ENCODE data around the gene FN1.

Gene FN1

DNA sequence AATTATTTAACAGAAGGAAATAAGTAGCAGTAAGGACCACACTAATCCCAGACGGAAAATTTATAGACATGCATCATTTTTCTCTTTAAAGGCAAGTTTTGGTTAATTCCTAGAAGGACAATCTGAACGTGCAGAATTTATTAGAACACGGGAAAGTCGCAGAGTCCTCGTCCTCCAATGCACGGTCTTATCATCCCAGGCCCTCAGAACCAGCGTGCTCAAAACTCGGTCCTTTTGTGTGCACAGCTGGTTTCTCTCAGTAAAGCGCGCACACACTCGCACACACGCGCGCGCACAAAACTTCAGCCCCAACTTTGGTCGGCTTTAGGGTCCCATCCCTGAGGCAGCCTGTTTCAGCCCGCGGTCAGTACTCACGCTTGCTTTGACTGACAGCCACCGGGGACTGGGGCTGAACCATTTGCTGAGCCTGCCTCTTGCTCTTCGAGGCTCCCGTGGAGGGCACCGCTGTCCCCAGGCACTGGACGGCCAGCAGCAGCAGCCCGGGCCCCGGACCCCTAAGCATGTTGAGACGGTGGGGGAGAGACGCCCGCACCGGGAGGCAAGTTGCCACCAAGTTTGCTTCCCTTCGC, 493 bp downstream of the FN1 start:
- DNase-seq (ENCODE audit: low spot score) = no peak
- peak overlapping the region; percentile 42 for H3K4me3 Mint-ChIP-seq
- peaks cover 81% of the 10 kb centered on the region for H3K27me3 Mint-ChIP-seq (ENCODE audit: low read depth)

DNA sequence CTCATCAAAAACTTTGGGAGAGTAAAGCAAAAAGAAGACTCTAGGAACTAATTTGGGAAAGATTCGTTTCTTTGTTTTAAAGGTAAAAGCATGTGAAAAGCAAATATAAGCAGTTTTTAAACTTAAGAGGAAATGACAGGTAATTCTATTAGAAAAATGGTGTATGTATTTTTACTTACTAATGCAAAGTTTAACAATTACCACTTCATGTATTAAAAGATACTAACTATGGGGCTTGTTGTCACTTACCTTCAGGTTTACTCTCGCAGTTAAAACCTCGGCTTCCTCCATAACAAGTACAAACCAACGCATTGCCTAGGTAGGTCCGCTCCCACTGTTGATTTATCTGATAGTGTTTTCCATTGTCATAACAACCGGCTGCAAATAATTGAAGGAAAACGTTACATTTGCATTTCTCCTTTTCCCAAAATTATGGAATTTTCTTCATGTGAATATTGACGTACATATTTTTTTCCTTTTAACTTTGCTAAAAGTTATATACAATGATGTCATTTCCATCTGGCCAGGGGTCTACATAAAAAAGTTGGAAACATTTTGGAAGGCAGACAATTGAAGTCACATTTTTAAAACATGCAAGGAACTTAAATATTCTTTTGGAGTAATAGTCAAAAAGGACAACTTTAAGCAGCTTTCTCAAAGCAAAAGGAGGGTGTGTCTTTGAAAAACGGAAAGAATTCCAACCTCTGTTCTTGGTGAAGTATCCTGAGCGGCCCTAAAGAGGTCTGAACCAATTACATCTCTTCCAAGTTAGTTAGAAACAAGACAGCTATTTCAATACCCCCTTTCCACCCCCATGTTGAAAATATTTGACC, 1.2 kb downstream of the FN1 start:
- no peak for DNase-seq (ENCODE audit: low spot score)

More for the DNA sequence above, 493 bp downstream of the FN1 start:
- Mint-ChIP-seq H3K4me1 (ENCODE audit: low read depth) (peaks cover 15% of the 10 kb centered on the region), H3K9me3 (no peaks in the 10 kb centered on the region), H3K27ac (no peak overlapping the region), H3K36me3 (ENCODE audit: low read depth) (no peaks in the 10 kb centered on the region)

DNA sequence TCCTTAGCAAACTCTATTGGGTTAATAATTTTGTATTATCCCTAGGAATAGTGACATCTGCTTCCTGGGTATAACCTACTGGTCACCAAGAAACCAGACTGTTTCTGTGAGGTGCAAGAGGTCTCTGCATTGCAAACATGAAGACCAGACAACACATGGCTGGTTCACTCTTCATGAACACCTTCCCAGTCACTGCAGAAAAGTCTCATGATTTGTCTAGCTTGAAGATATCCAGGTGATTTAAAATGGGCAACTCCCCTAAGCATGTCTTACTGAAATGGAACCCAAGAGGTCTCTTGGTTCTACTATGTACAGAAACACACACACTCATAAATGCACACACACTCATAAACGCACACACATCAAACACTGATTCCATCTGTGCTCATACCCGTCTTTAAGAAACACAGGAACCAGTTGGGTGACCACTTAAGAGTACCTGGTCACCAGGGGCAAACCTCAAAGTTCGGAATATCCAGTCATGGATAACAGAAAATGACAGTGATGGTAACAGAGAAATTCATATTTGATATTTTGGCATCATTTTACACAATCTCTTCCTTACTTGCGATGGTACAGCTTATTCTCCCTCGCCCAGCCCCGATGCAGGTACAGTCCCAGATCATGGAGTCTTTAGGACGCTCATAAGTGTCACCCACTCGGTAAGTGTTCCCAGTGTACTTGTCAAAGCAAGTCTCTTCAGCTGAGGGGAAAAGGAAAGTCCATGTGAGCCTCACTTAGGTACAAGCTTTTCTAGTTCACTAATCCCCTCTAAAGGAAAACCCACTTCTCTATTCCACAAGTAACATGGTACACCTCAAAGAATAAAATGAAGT, 2.9 kb downstream of the FN1 start:
- Mint-ChIP-seq H3K4me3 (no peak overlapping the region), H3K4me1 (ENCODE audit: low read depth) (peaks cover 15% of the 10 kb centered on the region), H3K36me3 (ENCODE audit: low read depth) (no peaks in the 10 kb centered on the region), H3K9me3 (no peaks in the 10 kb centered on the region), H3K27me3 (ENCODE audit: low read depth) (peaks cover 73% of the 10 kb centered on the region), H3K27ac (no peak overlapping the region)
- DNase-seq (ENCODE audit: low spot score) = no peak

More for the DNA sequence above, 1.2 kb downstream of the FN1 start:
- Mint-ChIP-seq H3K9me3 (no peaks in the 10 kb centered on the region), H3K4me1 (ENCODE audit: low read depth) (peaks cover 15% of the 10 kb centered on the region), H3K27ac (no peak overlapping the region), H3K4me3 (peak overlapping the region; percentile 42), H3K36me3 (ENCODE audit: low read depth) (no peaks in the 10 kb centered on the region), H3K27me3 (ENCODE audit: low read depth) (peaks cover 80% of the 10 kb centered on the region)

DNA sequence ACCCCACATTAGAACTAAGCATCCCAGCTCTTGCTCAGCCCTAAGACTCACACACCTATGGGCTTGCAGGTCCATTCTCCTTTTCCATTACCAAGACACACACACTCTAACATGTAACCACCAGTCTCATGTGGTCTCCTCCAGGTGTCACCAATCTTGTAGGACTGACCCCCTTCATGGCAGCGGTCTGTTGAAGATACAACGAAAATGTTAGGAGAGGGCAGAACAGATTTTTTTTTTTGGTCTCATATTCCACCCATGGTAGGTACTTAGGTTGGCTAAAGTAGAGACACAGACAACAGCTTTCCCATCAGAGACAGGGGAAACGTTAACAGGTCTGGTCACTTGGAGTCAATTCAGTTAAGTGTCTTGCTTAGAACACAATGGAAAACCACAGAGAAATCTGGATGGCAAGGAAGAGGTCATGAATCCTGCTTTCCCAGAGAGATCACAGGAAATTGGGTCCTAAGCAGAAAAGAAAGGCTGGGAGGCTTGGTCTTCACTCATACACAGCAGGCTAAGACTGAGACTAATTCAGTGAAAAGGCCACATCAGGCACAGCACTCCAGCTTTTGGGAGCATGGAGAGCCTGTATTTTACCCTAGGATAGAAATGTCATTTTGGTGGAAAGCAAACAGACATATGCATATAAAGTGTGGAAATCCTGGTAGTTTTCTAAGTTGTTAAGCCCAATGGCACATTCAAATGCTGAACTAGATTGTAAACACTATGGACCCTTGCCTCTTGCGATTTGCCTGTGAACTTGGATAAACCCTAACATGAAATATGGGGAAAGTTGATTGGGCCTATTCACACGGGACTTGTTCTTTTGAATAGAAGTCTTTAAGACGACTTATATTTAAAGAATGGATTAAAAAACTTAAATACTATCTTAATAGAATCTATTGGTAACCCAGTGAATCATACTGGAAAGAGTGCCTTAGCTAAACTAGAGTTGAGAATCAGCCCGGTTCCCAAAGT, 3.8 kb downstream of the FN1 start:
- no peak overlapping the region for H3K27ac Mint-ChIP-seq
- peaks cover 13% of the 10 kb centered on the region for H3K4me1 Mint-ChIP-seq (ENCODE audit: low read depth)
- DNase-seq (ENCODE audit: low spot score) = no peak
- no peak overlapping the region for H3K4me3 Mint-ChIP-seq
- H3K9me3 Mint-ChIP-seq = no peaks in the 10 kb centered on the region
- no peaks in the 10 kb centered on the region for H3K36me3 Mint-ChIP-seq (ENCODE audit: low read depth)
- H3K27me3 Mint-ChIP-seq (ENCODE audit: low read depth) = peaks cover 64% of the 10 kb centered on the region

DNA sequence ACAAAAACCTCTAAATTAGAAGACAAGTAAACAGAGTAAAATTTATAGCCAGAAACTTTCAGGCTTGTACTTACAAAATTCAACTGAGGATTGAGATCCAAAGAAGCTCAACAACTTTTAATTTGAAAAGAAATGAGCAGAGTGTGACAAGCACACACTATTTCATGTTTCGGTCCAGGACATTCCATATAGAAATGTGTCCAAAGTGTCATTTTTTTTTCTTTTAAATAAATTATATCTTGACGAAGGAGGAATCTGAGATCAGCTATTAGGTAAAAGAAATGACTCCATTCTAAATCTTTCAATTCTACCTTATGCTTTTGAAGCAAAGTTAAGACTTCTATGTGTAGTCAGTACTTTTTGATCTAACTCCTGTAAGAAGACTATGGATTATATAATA, 4.6 kb downstream of the FN1 start:
- Mint-ChIP-seq H3K4me1 (ENCODE audit: low read depth) (peaks cover 6% of the 10 kb centered on the region), H3K36me3 (ENCODE audit: low read depth) (no peaks in the 10 kb centered on the region), H3K9me3 (no peaks in the 10 kb centered on the region), H3K27ac (no peak overlapping the region), H3K27me3 (ENCODE audit: low read depth) (peaks cover 57% of the 10 kb centered on the region), H3K4me3 (no peak overlapping the region)
- DNase-seq (ENCODE audit: low spot score) = no peak

DNA sequence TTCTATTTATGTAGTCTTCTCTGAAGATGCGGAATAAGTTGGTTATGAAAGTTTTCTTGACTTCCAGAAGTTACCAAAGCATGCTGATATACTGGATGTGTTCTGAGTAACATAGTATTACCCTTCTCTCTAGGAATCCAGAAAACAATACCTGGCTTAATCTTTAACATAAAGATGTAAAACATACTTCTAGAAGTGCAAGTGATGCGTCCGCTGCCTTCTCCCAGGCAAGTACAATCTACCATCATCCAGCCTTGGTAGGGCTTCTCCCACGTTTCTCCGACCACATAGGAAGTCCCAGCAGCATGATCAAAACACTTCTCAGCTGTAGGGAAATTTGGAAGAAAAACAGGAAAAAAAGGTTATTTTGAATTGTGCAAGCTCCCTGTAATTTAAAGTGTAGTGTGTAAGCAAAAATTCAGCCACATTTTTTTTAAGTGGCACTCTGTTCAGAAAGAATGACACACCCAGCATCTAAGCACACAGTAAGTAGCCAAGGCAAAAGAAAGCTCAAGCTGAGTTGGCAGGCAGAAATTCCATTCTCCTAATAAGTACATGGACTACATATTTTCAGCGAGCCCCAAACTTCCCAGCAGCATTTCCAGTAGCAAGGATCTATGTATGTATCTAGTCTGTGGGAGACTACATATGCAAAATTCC, 5.2 kb downstream of the FN1 start:
- Mint-ChIP-seq H3K4me3 (no peak overlapping the region), H3K36me3 (ENCODE audit: low read depth) (no peaks in the 10 kb centered on the region), H3K27ac (no peak overlapping the region), H3K4me1 (ENCODE audit: low read depth) (peaks cover 6% of the 10 kb centered on the region), H3K9me3 (no peaks in the 10 kb centered on the region), H3K27me3 (ENCODE audit: low read depth) (peaks cover 54% of the 10 kb centered on the region)
- no peak for DNase-seq (ENCODE audit: low spot score)

DNA sequence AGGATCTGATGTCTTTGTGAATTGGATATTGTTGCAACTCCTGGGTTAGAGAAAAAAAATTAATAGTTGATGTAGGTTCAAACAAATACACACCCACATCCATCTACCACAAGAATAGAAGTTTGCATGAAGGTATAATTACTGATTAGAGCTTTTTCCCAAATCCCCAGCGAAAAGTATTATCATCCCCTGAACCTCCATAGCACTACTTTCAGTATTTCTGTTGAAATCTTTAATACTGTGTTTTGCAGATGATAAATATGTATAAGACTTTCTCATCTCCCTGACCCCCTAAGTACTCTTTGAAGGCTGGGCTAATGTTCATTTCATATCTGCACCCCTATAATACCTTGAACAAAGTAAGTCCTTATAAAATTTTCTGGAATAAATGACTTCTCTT, 6.4 kb downstream of the FN1 start:
- DNase-seq (ENCODE audit: low spot score) = no peak
- Mint-ChIP-seq H3K27me3 (ENCODE audit: low read depth) (peaks cover 45% of the 10 kb centered on the region), H3K36me3 (ENCODE audit: low read depth) (no peaks in the 10 kb centered on the region), H3K4me3 (no peak overlapping the region), H3K27ac (no peak overlapping the region), H3K9me3 (no peaks in the 10 kb centered on the region), H3K4me1 (ENCODE audit: low read depth) (no peaks in the 10 kb centered on the region)

DNA sequence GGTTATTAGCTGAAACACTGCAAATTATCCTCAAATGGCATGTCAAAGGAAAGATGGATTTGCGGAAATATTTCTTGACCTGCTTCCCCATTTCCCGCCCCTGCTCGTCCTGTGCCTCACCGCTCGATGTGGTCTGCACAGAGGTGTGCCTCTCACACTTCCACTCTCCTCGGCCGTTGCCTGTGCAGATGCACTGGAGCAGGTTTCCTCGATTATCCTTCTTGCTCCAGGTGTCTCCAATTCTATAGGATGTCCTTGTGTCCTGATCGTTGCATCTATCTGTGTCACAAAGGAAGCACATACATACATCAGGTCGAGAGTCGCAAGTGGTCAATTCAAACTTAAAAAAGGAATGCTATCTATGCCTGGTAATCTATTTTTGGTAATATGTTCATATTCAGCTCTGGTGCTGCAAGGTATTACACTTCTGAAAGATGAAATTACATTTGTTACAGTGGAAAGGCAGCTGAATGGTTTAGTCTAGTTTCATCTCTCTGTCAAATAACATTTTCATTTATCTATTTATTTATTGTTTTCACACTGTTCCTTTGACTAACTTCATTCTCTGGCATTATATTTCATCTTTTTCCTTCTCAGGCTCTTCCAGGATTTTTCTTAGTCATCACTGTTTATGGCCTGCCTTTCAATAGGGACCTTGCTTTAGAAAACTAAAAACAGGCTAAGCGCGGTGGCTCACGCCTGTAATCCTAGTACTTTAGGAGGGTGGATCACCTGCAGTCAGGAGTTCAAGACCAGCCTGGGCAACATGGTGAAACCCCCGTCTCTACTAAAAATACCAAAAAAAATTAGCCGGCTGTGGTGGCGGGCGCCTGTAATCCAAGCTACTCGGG, 7.6 kb downstream of the FN1 start:
- no peak for DNase-seq (ENCODE audit: low spot score)
- Mint-ChIP-seq H3K4me3 (no peak overlapping the region), H3K27me3 (ENCODE audit: low read depth) (peaks cover 41% of the 10 kb centered on the region), H3K27ac (no peak overlapping the region), H3K36me3 (ENCODE audit: low read depth) (no peaks in the 10 kb centered on the region), H3K4me1 (ENCODE audit: low read depth) (no peaks in the 10 kb centered on the region), H3K9me3 (no peaks in the 10 kb centered on the region)

DNA sequence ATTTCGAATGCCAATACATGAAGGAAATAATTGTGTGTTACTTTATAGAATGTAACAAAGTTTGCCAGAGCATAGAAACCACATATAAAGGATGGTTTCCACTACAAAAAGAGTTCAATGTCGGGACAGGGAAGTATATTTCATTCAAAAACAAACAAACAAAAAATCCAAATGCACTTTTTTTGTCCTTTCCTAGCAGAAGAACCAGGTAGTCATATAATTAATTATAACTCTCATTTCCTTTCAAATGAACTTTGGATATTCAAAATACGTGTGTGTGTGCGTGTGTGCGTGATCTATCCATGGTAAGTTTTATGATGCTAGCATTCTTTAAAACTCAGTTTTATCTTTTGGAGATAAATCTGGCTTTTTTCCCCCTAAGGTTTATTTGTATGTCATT, 8.3 kb downstream of the FN1 start:
- H3K27me3 Mint-ChIP-seq (ENCODE audit: low read depth) = peaks cover 39% of the 10 kb centered on the region
- DNase-seq (ENCODE audit: low spot score) = no peak
- H3K4me3 Mint-ChIP-seq = no peak overlapping the region
- no peaks in the 10 kb centered on the region for H3K4me1 Mint-ChIP-seq (ENCODE audit: low read depth)
- H3K27ac Mint-ChIP-seq = no peak overlapping the region
- no peaks in the 10 kb centered on the region for H3K36me3 Mint-ChIP-seq (ENCODE audit: low read depth)
- H3K9me3 Mint-ChIP-seq = no peaks in the 10 kb centered on the region

DNA sequence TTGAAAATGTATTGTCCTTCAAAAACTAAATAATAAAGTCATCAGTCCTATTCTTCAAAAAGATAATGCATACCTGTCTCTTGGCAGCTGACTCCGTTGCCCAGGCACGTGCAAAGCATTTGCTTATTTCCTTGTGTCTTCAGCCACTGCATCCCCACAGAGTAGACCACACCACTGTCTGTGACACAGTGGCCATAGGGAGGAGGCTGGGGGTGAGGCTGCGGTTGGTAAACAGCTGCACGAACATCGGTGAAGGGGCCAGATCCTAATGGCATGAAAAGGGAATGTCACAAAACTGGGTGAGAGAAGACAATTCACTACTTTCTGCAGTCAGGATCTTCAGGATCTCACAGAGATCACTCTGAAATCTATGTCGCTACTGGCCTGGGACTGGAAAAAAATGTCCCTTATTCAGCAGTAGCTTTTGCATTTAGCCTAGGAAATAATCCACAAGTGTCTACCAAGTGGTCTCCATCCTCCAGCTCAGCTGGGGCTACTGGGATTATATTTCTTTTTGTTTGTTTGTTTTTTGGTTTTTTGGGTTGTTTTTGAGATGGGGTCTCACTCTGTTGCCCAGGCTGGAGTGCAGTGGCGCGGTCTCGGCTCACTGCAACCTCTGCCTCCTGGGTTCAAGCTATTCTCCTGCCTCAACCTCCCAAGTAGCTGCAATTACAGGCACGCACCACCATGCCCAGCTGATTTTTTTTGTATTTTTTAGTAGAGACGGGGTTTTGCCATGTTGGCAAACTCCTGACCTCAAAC, 10.7 kb downstream of the FN1 start:
- H3K27me3 Mint-ChIP-seq (ENCODE audit: low read depth) = peaks cover 27% of the 10 kb centered on the region
- H3K27ac Mint-ChIP-seq = no peak overlapping the region
- no peaks in the 10 kb centered on the region for H3K9me3 Mint-ChIP-seq
- H3K4me3 Mint-ChIP-seq = no peak overlapping the region
- H3K4me1 Mint-ChIP-seq (ENCODE audit: low read depth) = no peaks in the 10 kb centered on the region
- no peak for DNase-seq (ENCODE audit: low spot score)
- no peaks in the 10 kb centered on the region for H3K36me3 Mint-ChIP-seq (ENCODE audit: low read depth)

DNA sequence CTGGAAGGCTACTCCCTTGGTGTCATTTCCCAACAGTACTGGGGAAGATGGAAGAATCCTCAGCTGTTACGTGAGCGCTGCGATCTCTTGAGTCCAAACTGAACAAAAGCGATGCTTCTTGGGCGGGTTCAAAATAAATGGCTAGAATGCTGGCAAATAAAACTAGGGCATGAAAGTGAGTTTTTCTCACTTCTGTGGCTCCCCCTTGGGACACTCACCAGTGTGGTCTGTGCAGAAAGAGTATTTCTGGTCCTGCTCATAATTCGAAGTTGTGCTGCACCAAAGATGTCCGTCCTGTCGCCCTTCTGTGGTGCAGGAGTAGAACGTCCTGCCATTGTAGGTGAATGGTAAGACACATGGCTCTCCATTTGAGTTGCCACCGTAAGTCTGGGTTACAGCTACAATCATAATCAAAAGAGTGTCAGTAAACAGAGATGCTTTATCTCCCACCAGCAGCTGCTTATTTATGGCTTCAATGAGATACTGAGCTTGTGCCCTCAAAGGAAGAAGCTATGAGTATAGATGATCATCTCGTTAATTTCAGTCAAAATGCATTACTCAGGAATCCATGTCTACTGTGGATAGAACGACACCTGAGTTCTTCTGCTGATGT, 11.8 kb downstream of the FN1 start:
- H3K4me1 Mint-ChIP-seq (ENCODE audit: low read depth) = no peaks in the 10 kb centered on the region
- peaks cover 19% of the 10 kb centered on the region for H3K27me3 Mint-ChIP-seq (ENCODE audit: low read depth)
- no peaks in the 10 kb centered on the region for H3K9me3 Mint-ChIP-seq
- H3K36me3 Mint-ChIP-seq (ENCODE audit: low read depth) = no peaks in the 10 kb centered on the region
- no peak overlapping the region for H3K4me3 Mint-ChIP-seq
- DNase-seq (ENCODE audit: low spot score) = no peak
- no peak overlapping the region for H3K27ac Mint-ChIP-seq

All from T-helper 2 cell treated with Interferon-gamma antibody and Interleukin-4, amounts not matched to agents 5 μg/mL and 100 μg/mL, for 36 hours (primary cell).